PC-3 (cell line): ENCODE data around the gene CHST3.

Source experiments
- EZH2 ChIP-seq: fragments of 300-600 bp; sonication (generic); IDR thresholded peaks from one replicate; pipeline ENCODE4 v1.6.1; 2017; ENCODE audit warnings: antibody characterized with exemption, mild to moderate bottlenecking, low read length; ENCODE audit not compliant: unreplicated experiment
- TF ChIP-seq, protein P1 (sequence below): fragments of 300-600 bp; sonication (generic); conservative IDR thresholded peaks from 2 replicates; pipeline ENCODE4 v1.5.1; 2017; ENCODE audit warnings: antibody characterized with exemption, low read depth, mild to moderate bottlenecking, low read length

DNA sequence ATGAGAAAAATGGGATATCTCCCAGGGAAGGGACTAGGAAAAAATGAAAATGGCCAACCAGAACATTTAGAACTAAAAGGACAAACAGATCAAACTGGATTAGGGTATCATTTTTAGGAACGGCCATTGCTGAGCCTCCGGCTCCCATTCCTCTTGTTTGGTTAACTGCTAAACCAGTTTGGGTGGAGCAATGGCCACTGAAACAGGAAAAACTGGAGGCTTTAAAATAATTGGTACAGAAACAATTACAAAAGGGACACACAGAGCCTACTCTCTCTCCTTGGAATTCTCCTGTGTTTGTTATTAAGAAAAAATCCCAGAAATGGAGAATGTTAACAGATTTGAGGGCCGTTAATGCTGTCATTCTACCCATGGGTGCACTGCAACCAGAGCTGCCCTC is 4.7 kb upstream of the CHST3 start:
- TF ChIP-seq, protein P1, sequence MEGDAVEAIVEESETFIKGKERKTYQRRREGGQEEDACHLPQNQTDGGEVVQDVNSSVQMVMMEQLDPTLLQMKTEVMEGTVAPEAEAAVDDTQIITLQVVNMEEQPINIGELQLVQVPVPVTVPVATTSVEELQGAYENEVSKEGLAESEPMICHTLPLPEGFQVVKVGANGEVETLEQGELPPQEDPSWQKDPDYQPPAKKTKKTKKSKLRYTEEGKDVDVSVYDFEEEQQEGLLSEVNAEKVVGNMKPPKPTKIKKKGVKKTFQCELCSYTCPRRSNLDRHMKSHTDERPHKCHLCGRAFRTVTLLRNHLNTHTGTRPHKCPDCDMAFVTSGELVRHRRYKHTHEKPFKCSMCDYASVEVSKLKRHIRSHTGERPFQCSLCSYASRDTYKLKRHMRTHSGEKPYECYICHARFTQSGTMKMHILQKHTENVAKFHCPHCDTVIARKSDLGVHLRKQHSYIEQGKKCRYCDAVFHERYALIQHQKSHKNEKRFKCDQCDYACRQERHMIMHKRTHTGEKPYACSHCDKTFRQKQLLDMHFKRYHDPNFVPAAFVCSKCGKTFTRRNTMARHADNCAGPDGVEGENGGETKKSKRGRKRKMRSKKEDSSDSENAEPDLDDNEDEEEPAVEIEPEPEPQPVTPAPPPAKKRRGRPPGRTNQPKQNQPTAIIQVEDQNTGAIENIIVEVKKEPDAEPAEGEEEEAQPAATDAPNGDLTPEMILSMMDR: no peak
- no peak for TF ChIP-seq EZH2
